Thyroid gland (tissue), 4 donors: ENCODE results near the gene DNAL4. TPM values are rescaled to one million over a fixed set of nuclear protein-coding genes. Genes with fewer than 3 reads are reported as not detected.

Source experiments
- DNase-seq, 2 donors: peaks; one replicate each; pipeline ENCODE4 v3.0.0-alpha.2; 2019
- H3K27ac ChIP-seq, 3 donors: fragments of 200-600 bp; sonication (generic); 1 replicate in 2 of 3; 2 replicates in 1 of 3; pipeline ENCODE4 v1.5.1; 2016 to 2019; ENCODE audit warnings: mild to moderate bottlenecking in 1 of 3, moderate library complexity in 1 of 3
- H3K27me3 ChIP-seq: fragments of 200-600 bp; sonication (generic); one replicate; pipeline ENCODE4 v1.5.1; 2019
- H3K36me3 ChIP-seq, 2 donors: fragments of 200-600 bp; sonication (generic); one replicate each; pipeline ENCODE4 v1.5.1; 2016 to 2019
- H3K4me1 ChIP-seq, 2 donors: fragments of 200-600 bp; sonication (generic); one replicate each; pipeline ENCODE4 v1.5.1; 2017 to 2019
- H3K4me3 ChIP-seq, 3 donors: fragments of 200-600 bp; sonication (generic); replicated peaks in 1 of 3; 1 replicate in 2 of 3; 2 replicates in 1 of 3; pipeline ENCODE4 v1.5.1; 2016; ENCODE audit warnings: mild to moderate bottlenecking in 1 of 3
- H3K9me3 ChIP-seq: fragments of 200-600 bp; sonication (generic); one replicate; pipeline ENCODE4 v1.5.1; 2017
- POLR2A ChIP-seq, 2 donors: fragments of 450-650 bp; IDR thresholded peaks; one replicate each; pipeline ENCODE4 v1.6.1; 2017; ENCODE audit warnings: antibody characterized with exemption in 2 of 2, mild to moderate bottlenecking in 2 of 2, moderate library complexity in 1 of 2
- WGBS, 2 donors: methylation state at CpG; one replicate each; pipeline ENCODE4 v1.1.5; 2017; 5-methylcytosine and 5-hydroxymethylcytosine counted together
- intact Hi-C: fragments of 100-400 bp; cut with DNase I; formaldehyde crosslinking; loops from one replicate; pipeline ENCODE4 v1.15.1; 2023
- total RNA-seq, 4 donors: library from RNA; depleted of rRNA; stranded (reverse); fragments of >200 nt; gene quantifications; one replicate each; pipeline ENCODE4 v1.2.3, GENCODE V29; 2016
- TF ChIP-seq, protein P1 (sequence below), 6 experiments: fragments of 200-600 bp in 3 of 6; fragments of 450-650 bp in 3 of 6; sonication (generic) in 3 of 6; IDR thresholded peaks; one replicate each; pipeline ENCODE4 v1.5.1; 2016 to 2019; ENCODE audit warnings: antibody characterized with exemption in 6 of 6, mild to moderate bottlenecking in 2 of 6, inconsistent platforms in 1 of 6, moderate library complexity in 1 of 6

DNAL4 gene
- total RNA-seq, 4 donors from 2014 or later: 30.9 to 50.0 (median 37.9) TPM

DNA sequence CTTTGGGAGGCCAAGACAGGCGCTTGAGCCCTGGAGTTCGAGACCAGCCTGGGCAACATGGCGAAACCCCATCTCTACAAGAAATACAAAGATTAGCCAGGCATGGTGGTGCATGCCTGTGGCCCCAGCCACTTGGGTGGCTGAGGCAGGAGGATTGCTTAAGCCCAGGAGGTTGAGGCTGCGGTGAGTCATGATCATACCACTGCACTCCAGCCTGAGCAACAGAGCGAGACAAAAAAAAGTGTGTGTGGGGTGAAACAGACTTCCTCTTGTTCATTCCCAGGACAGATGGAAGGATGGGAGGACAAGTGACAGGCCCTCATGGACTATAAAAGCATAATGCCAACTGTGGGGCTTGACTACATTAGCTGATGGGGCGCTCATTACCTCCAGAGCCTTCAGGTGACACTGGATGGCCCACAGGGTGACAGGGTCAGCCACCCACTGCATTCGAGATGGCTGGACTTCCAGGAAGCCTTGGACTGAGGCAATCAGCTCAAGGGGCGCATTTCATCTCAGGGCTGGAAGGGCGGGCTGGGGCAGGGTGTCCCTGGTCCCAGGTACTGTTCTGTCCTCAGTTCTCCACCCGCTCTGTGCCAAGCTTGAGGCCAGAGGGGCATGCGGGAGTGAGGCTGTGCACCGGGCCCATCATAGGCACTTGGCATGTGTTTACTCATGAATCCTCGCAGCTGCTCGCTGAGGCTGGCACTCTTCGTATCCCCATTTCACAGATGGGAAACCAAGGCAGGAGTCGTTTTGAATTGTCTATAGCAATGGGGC is 37.4 kb upstream of the DNAL4 start:
- WGBS, 2 donors: 92% methylated on average over 10 to 11 of the region's 16 CpGs
- intact Hi-C loops: no loop called here

DNA sequence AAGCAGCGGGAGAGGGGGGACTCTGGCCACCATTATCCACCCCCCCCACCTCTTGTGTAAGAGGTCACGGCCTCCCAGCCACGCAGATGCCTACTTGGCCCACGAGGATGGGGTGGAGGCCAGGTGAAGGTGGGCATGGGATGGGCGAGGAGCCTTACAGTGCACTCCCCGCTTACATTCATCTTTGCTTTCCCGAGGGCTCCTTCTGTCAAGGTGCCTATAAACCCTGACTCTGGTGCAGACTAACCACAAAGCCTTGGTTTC is 36.8 kb upstream of the DNAL4 start:
- Histone ChIP-seq H3K9me3 (no peaks in the 10 kb centered on the region), H3K27me3 (no peaks in the 10 kb centered on the region), H3K27ac (no peak overlapping the region), H3K4me1 (no peaks in the 10 kb centered on the region), H3K36me3 (no peaks in the 10 kb centered on the region), H3K4me3 (no peak overlapping the region)
- no peak for DNase-seq
- WGBS, 2 donors: 88 to 93% methylated on average over 7 of the region's 7 CpGs
- intact Hi-C loops: no loop called here
- TF ChIP-seq, protein P1, sequence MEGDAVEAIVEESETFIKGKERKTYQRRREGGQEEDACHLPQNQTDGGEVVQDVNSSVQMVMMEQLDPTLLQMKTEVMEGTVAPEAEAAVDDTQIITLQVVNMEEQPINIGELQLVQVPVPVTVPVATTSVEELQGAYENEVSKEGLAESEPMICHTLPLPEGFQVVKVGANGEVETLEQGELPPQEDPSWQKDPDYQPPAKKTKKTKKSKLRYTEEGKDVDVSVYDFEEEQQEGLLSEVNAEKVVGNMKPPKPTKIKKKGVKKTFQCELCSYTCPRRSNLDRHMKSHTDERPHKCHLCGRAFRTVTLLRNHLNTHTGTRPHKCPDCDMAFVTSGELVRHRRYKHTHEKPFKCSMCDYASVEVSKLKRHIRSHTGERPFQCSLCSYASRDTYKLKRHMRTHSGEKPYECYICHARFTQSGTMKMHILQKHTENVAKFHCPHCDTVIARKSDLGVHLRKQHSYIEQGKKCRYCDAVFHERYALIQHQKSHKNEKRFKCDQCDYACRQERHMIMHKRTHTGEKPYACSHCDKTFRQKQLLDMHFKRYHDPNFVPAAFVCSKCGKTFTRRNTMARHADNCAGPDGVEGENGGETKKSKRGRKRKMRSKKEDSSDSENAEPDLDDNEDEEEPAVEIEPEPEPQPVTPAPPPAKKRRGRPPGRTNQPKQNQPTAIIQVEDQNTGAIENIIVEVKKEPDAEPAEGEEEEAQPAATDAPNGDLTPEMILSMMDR (IDR thresholded peaks at IDR 0.05): no peak
- no peak for TF ChIP-seq POLR2A (IDR thresholded peaks at IDR 0.05)

More for the DNA sequence above, 37.4 kb upstream of the DNAL4 start:
- H3K9me3 ChIP-seq: no peaks in the 10 kb centered on the region
- no peaks in the 10 kb centered on the region for H3K4me1 ChIP-seq
- no peaks in the 10 kb centered on the region for H3K27me3 ChIP-seq
- H3K27ac ChIP-seq: no peak overlapping the region
- no peak for TF ChIP-seq POLR2A (IDR thresholded peaks at IDR 0.05)
- TF ChIP-seq, protein P1 (IDR thresholded peaks at IDR 0.05): no peak
- DNase-seq: no peak
- no peaks in the 10 kb centered on the region for H3K36me3 ChIP-seq
- H3K4me3 ChIP-seq: no peak overlapping the region

DNA sequence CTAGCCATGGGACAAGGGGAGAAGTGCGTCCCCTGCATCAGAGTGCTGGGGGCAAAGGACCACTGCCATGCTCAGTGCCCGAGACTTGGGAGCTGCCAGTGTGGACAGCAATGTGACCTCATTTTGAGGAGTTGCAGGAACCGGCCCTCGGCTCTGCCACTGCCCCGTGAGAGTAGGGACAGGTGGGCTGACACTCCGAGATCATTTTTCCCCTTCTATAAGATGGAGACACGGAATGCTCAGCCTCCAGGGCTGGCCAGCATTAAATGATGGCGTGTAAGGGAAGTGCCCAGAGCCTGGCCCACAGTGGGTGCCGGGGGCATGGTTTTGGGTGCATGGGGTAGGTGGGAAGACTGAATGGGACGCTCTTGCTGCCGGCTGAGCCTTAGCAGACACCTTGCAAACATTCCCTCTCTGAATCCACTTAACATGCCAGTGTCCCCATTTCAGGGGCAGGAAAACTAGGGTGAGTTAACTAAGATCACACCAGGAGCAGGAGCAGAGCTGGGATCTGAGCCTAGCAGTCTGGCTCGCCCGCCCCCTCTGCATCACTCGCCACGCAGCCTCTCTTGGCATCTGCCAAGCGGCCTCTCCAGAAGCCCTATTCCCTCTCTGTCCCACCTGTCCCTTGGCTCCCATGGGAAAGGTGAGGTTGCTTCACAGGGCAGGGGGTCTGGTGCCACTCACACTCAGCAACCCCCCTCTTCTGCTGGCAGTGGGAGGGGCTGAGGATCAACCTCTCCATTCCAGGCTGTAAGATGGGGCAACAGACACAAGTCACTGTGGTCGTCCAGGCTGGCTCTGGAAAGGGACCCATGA is 36.3 kb upstream of the DNAL4 start:
- intact Hi-C loops: no loop called here
- WGBS, 2 donors: 82 to 85% methylated on average over 17 of the region's 17 CpGs
- TF ChIP-seq POLR2A (IDR thresholded peaks at IDR 0.05): no peak
- TF ChIP-seq, protein P1 (IDR thresholded peaks at IDR 0.05): no peak
- Histone ChIP-seq H3K4me1 (no peaks in the 10 kb centered on the region), H3K9me3 (no peaks in the 10 kb centered on the region), H3K4me3 (no peak overlapping the region), H3K27ac (no peak overlapping the region), H3K27me3 (no peaks in the 10 kb centered on the region), H3K36me3 (no peaks in the 10 kb centered on the region)
- no peak for DNase-seq

DNA sequence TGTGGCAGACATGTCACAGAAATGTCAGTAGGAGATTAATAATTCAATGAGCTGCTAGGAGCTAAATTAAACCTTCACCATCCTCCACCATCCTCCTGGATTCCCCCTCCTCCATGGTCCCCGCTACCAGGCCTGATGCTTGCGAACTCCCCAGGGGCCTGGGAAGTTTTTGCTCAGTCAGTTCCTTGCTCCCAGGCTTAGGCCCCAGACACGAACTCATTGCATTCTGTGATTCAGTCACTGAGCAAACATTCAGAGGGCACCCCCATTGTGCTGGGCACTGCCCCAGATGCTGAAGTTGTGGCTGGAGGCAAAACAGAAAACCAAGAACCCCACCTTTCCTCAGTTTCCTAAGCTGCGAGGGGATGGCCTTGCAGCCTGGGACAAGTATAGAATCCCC is 35.5 kb upstream of the DNAL4 start:
- no peaks in the 10 kb centered on the region for H3K27me3 ChIP-seq
- intact Hi-C loops: no loop called here
- H3K27ac ChIP-seq: no peak overlapping the region
- no peaks in the 10 kb centered on the region for H3K9me3 ChIP-seq
- no peaks in the 10 kb centered on the region for H3K4me1 ChIP-seq
- 95 to 97% methylated on average over 4 of the region's 4 CpGs for WGBS, 2 donors
- H3K36me3 ChIP-seq: no peaks in the 10 kb centered on the region
- no peak overlapping the region for H3K4me3 ChIP-seq
- no peak for DNase-seq
- TF ChIP-seq, protein P1 (IDR thresholded peaks at IDR 0.05): no peak
- no peak for TF ChIP-seq POLR2A (IDR thresholded peaks at IDR 0.05)

DNA sequence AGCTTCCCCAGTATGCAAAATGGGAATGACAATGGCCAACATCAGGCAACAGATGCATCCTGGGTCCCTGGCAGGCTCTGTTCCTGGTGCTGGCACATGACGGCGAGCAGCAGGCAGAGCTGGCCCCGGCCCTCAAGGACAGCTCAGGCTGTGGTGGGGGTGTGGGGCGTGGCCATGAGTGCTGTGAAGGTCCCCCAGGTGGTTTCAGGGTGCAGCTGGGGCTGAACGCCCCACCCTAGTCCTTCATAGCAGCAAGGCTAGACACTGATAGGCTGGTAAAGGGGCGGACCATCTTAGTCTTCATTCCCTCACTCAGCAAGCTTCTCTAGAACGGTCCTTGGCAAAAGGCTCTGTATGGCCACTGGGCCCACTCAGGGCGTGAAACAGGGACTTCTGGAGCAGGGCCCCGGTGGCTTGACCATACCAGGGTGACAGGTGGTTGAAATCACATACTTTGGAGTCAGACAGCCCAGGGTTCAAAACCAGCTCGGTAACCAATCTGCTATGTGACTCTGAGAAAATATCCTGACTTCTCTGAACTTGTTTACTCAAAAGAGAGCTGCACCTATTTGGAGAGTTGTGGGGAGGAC is 34.8 kb upstream of the DNAL4 start:
- Histone ChIP-seq H3K4me3 (no peak overlapping the region), H3K27ac (no peak overlapping the region), H3K36me3 (no peaks in the 10 kb centered on the region), H3K9me3 (no peaks in the 10 kb centered on the region), H3K4me1 (no peaks in the 10 kb centered on the region), H3K27me3 (no peaks in the 10 kb centered on the region)
- WGBS, 2 donors: 79 to 85% methylated on average over 5 to 10 of the region's 10 CpGs
- TF ChIP-seq POLR2A (IDR thresholded peaks at IDR 0.05): no peak
- TF ChIP-seq, protein P1 (IDR thresholded peaks at IDR 0.05): no peak
- no peak for DNase-seq
- intact Hi-C loops: no loop called here
